Spinal cord (tissue), 10 donors: ENCODE data around the gene MTERF4. TPM values are rescaled to one million over a fixed set of nuclear protein-coding genes. Genes with fewer than 3 reads are reported as not detected.
"Not testable (repeated sequence)": the region's sequence is repeated elsewhere in the genome, so short reads cannot be mapped to it uniquely, and the experiment has no call there.

Source experiments
- DNase-seq, 6 donors: peaks; one replicate each; pipeline versions ENCODE4 v3.0.0 to v3.0.0-alpha.2; 2013 to 2015; ENCODE audit warnings: low spot score in 6 of 6, low read depth in 4 of 6
- H3K27ac ChIP-seq: one replicate; pipeline ENCODE4 v1.5.1; 2013; ENCODE audit warnings: low read depth, low read length, control low read depth
- H3K27me3 ChIP-seq: one replicate; pipeline ENCODE4 v1.6.1; 2013; ENCODE audit warnings: low read length; ENCODE audit not compliant: control insufficient read depth, insufficient read depth
- H3K36me3 ChIP-seq: one replicate; pipeline ENCODE4 v1.6.1; 2013; ENCODE audit warnings: low read length; ENCODE audit not compliant: control insufficient read depth, insufficient read depth
- H3K4me1 ChIP-seq: one replicate; pipeline ENCODE4 v1.6.1; 2013; ENCODE audit warnings: low read length; ENCODE audit not compliant: control insufficient read depth, insufficient read depth
- H3K4me3 ChIP-seq: one replicate; pipeline ENCODE4 v1.5.1; 2013; ENCODE audit warnings: low read depth, low read length, control low read depth
- H3K9me3 ChIP-seq: one replicate; pipeline ENCODE4 v1.6.1; 2013; ENCODE audit warnings: low read length; ENCODE audit not compliant: control insufficient read depth, insufficient read depth
- WGBS: methylation state at CpG from one replicate; pipeline ENCODE4 v1.1.5; 2013; ENCODE audit warnings: missing lambda C conversion rate; ENCODE audit not compliant: insufficient coverage; 5-methylcytosine and 5-hydroxymethylcytosine counted together
- polyA plus RNA-seq, 2 donors: library from polyadenylated mRNA; unstranded; fragments of 120-200 nt; gene quantifications; one replicate each; pipeline ENCODE4 v1.2.1, GENCODE V29; 2013; ENCODE audit not compliant: insufficient read length in 2 of 2
- total RNA-seq, 2 donors: library from RNA; depleted of rRNA in 1 of 2; stranded (reverse); fragments of 120-200 nt in 1 of 2; fragments of >200 nt in 1 of 2; gene quantifications; one replicate each; pipeline versions ENCODE4 v1.2.3 to v1.2.4, GENCODE V29; 2013 to 2014
- donor health status: healthy.

MTERF4 gene
- total and polyA plus RNA-seq, 4 donors, result 41.8 to 68.2 (median 51.5) TPM

DNA sequence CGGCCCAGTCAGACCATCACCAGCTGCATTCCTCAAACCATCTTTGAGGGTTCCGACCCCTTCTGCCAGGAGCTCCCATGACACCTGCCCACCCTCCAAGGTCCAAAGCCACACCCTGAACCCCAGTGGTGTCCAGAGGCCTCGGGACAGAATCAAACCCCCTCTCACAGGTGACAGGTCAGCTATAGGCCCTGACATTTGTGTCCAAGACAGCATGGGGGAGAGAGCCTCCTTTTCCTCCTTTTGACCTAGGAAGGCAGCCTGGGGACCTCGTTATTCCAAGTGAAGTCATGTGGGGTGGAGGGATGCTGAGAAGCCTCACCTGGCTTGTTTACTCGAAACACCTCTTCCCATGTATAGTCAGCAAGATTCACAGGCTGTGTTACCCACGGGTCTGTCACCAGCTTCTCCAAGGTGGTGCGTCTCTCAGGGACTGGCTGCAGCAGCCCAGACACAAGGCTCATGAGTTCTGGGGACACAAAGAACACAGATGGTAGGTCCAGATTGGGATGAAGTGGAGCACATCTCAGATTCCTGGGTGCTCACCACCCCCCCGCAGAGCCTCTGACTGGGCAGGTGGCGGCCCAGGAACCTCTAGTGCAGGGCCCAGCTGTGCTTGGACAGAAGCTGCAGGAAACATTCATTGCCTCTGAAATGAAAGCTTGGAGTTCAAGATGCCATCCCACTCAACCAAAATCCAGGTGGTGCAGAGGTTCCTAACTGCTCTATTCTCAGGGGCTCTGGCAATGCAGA lies 5.1 kb upstream of the MTERF4 start:
- no peaks in the 10 kb centered on the region for H3K9me3 ChIP-seq
- DNase-seq, result no peak
- H3K36me3 ChIP-seq, result peaks cover 51% of the 10 kb centered on the region
- H3K4me1 ChIP-seq, result peaks cover 5% of the 10 kb centered on the region
- no peak overlapping the region for H3K4me3 ChIP-seq
- WGBS, result 99% methylated on average over 7 of the region's 9 CpGs
- no peaks in the 10 kb centered on the region for H3K27me3 ChIP-seq
- no peak overlapping the region for H3K27ac ChIP-seq

- H3K27ac ChIP-seq, result no peak overlapping the region
- 81% methylated on average over 3 of the region's 3 CpGs for WGBS
- no peaks in the 10 kb centered on the region for H3K27me3 ChIP-seq
- peaks cover 39% of the 10 kb centered on the region for H3K36me3 ChIP-seq
- H3K4me1 ChIP-seq, result peaks cover 12% of the 10 kb centered on the region
- DNase-seq, result no peak
- no peaks in the 10 kb centered on the region for H3K9me3 ChIP-seq
- H3K4me3 ChIP-seq, result no peak overlapping the region
Observed at GRCh38 chr2:241105641-241106040, 3.6 kb upstream of the MTERF4 start.

DNA sequence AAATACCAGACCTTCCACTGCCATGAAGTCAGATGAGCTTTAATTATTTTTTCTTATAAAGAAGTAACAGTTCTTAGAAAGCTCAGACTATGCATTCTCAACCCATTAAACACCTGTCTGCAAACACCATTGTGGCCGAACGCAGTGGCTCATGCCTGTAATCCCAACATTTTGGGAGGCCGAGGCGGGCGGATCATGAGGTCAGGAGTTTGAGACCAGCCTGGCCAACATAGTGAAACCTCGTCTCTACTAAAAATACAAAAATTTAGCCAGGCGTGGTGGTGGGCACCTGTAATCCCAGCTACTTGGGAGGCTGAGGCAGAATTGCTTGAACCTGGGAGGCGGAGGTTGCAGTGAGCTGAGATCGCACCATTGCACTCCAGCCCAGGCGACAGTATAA lies 2.5 kb upstream of the MTERF4 start:
- DNase-seq, H3K4me3 ChIP-seq, H3K9me3 ChIP-seq, H3K27ac ChIP-seq, H3K27me3 ChIP-seq: not testable (repeated sequence)
- 93% methylated on average over 8 of the region's 10 CpGs for WGBS
- H3K4me1 ChIP-seq, result peaks cover 12% of the 10 kb centered on the region
- peaks cover 38% of the 10 kb centered on the region for H3K36me3 ChIP-seq

- no peaks in the 10 kb centered on the region for H3K27me3 ChIP-seq
- DNase-seq, result peak in 1 of 6 donors; percentile 34
- peak overlapping the region; percentile 82 for H3K4me3 ChIP-seq
- peak overlapping the region; percentile 64 for H3K27ac ChIP-seq
- H3K9me3 ChIP-seq, result no peaks in the 10 kb centered on the region
- WGBS, result 54% methylated on average over 3 of the region's 5 CpGs
- H3K4me1 ChIP-seq, result peaks cover 12% of the 10 kb centered on the region
- H3K36me3 ChIP-seq, result peaks cover 41% of the 10 kb centered on the region
Observed at GRCh38 chr2:241103176-241103595, 1.1 kb upstream of the MTERF4 start.

- H3K4me3 ChIP-seq, result no peak overlapping the region
- DNase-seq, result no peak
- H3K9me3 ChIP-seq, result no peaks in the 10 kb centered on the region
- peaks cover 40% of the 10 kb centered on the region for H3K36me3 ChIP-seq
- no peaks in the 10 kb centered on the region for H3K27me3 ChIP-seq
- 95% methylated on average over 5 of the region's 5 CpGs for WGBS
- H3K4me1 ChIP-seq, result peaks cover 12% of the 10 kb centered on the region
- H3K27ac ChIP-seq, result no peak overlapping the region
Observed at GRCh38 chr2:241099246-241099645, 2.8 kb downstream of the MTERF4 start.

DNA sequence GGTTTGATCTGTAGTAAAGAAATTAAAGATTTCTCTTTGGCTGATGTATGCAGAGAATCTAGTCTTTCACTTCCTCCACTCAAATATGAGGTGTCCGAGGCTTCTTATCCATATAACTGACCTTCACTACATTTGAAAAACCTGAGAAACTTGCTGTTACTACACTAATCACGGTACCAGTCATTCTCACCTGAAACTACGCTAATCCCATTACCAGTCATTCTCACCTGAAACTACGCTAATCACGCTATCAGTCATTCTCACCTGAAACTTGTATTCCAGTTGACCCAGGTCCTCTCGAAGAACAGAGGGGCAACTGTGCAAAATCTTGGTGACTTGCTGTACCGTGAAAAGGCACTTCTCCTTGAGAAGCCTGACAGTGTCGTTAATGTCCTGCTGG lies 5.1 kb downstream of the MTERF4 start:
- Histone ChIP-seq H3K27ac (no peak overlapping the region), H3K4me1 (peaks cover 7% of the 10 kb centered on the region), H3K9me3 (no peaks in the 10 kb centered on the region), H3K27me3 (no peaks in the 10 kb centered on the region), H3K36me3 (peaks cover 55% of the 10 kb centered on the region), H3K4me3 (no peak overlapping the region)
- no peak for DNase-seq
- WGBS, result 97% methylated on average over 8 of the region's 8 CpGs

DNA sequence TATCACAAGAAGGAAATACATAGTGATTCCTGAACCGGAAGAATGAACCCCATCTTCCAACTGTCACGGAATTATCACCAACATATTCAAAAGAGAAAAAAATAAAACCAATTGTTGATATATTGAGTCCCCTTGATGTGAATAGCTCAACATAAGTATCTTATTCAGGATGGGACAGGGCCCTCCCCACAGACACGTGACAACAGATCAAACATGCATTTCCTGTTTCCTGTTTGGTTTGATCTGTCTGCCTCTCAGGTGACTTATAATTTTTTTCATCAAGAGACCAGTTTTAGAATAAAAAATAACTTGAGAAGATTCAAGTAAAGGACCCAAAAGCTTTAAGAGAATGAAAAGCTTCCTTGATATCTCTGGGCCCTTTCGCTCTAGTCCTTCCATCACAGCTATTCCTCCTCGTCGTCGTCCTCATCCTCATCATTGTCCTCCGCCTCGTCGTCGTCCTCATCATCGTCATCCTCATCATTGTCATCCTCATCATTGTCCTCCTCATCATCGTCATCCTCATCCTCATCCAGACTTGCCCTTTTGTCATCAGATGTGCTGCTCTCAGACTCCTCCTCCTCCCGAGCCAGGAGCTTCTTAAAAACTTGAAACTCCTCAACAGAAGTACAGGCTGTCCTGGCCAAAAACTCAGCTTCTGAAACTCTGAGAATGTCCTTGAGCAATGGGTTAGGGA lies 6.3 kb downstream of the MTERF4 start:
- Histone ChIP-seq H3K4me3 (no peak overlapping the region), H3K27ac (no peak overlapping the region), H3K36me3 (peaks cover 65% of the 10 kb centered on the region), H3K9me3 (no peaks in the 10 kb centered on the region), H3K4me1 (no peaks in the 10 kb centered on the region), H3K27me3 (no peaks in the 10 kb centered on the region)
- WGBS, result 89% methylated on average over 11 of the region's 14 CpGs
- no peak for DNase-seq

DNA sequence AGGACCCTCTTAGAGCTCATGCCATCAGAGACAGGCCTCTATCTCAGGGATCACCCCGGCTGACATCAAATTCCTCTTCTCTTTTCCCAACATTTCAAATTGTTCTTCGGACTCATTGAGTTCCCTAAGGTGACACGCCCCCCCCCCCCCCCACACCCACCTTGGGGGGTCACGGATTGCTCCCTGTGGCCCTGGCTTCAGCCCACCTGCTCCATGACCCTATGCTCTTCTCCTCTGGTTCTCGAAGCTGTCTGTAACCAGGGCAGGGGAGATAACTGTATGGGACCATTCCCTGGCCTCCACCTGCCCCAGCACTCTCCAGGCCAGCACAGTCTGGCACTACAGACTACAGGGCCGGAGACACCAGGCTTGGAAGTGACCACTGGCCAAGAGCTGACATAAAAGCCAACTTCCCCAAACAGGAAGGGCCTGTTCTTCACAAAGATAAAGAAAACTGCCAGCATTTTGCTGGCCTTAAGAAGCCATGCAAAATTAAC lies 7.1 kb downstream of the MTERF4 start:
- Histone ChIP-seq H3K9me3 (no peaks in the 10 kb centered on the region), H3K4me1 (no peaks in the 10 kb centered on the region), H3K36me3 (peaks cover 69% of the 10 kb centered on the region), H3K4me3 (no peak overlapping the region), H3K27ac (no peak overlapping the region), H3K27me3 (no peaks in the 10 kb centered on the region)
- WGBS, result 79% methylated on average over 5 of the region's 6 CpGs
- DNase-seq, result no peak

GRCh38 chr2:241094172-241094571 lies 7.9 kb downstream of the MTERF4 start:
- Histone ChIP-seq H3K36me3 (peaks cover 68% of the 10 kb centered on the region), H3K27ac (peak overlapping the region; percentile 16)
- 67% methylated on average over 5 of the region's 7 CpGs for WGBS

More at GRCh38 chr2:241094172-241094571, 7.9 kb downstream of the MTERF4 start:
- Histone ChIP-seq H3K9me3 (no peaks in the 10 kb centered on the region), H3K4me1 (no peaks in the 10 kb centered on the region), H3K27me3 (no peaks in the 10 kb centered on the region), H3K4me3 (no peak overlapping the region)
- DNase-seq, result no peak
